ENCODE data around the gene SPEG. TPM values are rescaled to one million over a fixed set of nuclear protein-coding genes. Genes with fewer than 3 reads are reported as not detected.

Gene SPEG
- 176 TPM for total RNA-seq
- polyA plus RNA-seq (ENCODE audit: insufficient read depth in 1 of 8, insufficient read length in 8 of 8, low replicate concordance in 1 of 8), result 100 to 1,000 TPM in 5 of 8 donors, 10 to 100 TPM in 3; 66.5 to 177 (median 143) TPM
- long read RNA-seq, donor 1, partial matches to known transcripts, result 7 of 23 reads
- long read RNA-seq, donor 1, other reads (novel, unspliced or antisense), result 12 of 23 reads
- long read RNA-seq, donor 2, partial matches to known transcripts, result 0 of 1 reads
- long read RNA-seq, donor 2, other reads (novel, unspliced or antisense), result 0 of 1 reads
- long read RNA-seq, donor 3, partial matches to known transcripts, result 49 of 74 reads
- long read RNA-seq, donor 3, other reads (novel, unspliced or antisense), result 17 of 74 reads
- long read RNA-seq, donor 4, partial matches to known transcripts, result 30 of 44 reads
- long read RNA-seq, donor 4, other reads (novel, unspliced or antisense), result 7 of 44 reads
- long read RNA-seq, donor 5, partial matches to known transcripts, result 5 of 8 reads
- long read RNA-seq, donor 5, other reads (novel, unspliced or antisense), result 0 of 8 reads
- long read RNA-seq, donor 6, partial matches to known transcripts, result 68 of 85 reads
- long read RNA-seq, donor 6, other reads (novel, unspliced or antisense), result 9 of 85 reads
- long read RNA-seq, donor 7, partial matches to known transcripts, result 36 of 82 reads
- long read RNA-seq, donor 7, other reads (novel, unspliced or antisense), result 38 of 82 reads
- long read RNA-seq, donor 8, partial matches to known transcripts, result 11 of 22 reads
- long read RNA-seq, donor 8, other reads (novel, unspliced or antisense), result 8 of 22 reads
- long read RNA-seq, donor 9, partial matches to known transcripts, result 58 of 70 reads
- long read RNA-seq, donor 9, other reads (novel, unspliced or antisense), result 8 of 70 reads
- long read RNA-seq, donor 10, partial matches to known transcripts, result 47 of 75 reads
- long read RNA-seq, donor 10, other reads (novel, unspliced or antisense), result 20 of 75 reads
- long read RNA-seq, donor 11, partial matches to known transcripts, result 30 of 68 reads
- long read RNA-seq, donor 11, other reads (novel, unspliced or antisense), result 30 of 68 reads

DNA sequence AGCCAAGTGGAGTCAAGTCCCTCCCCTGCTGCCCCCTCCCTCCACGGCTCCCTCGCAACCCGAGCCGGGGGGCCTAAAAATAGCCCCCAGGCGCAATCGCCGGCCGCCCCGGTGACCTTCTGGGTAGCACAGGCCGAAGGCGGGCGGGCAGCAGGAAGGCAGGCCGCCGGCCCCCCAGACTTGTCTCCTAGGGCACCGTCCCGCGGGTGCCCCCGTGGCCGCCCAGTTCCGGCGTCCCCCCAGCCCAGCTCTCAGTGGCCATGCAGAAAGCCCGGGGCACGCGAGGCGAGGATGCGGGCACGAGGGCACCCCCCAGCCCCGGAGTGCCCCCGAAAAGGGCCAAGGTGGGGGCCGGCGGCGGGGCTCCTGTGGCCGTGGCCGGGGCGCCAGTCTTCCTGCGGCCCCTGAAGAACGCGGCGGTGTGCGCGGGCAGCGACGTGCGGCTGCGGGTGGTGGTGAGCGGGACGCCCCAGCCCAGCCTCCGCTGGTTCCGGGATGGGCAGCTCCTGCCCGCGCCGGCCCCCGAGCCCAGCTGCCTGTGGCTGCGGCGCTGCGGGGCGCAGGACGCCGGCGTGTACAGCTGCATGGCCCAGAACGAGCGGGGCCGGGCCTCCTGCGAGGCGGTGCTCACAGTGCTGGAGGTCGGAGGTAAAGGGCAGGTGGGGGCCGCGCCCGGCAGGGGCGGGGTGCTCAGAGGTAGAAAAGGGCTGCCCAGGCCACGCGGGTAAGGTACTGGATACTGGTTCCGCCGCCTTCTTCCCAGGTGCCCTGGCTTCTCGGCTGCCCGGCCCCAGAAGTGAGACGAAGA is at the start of gene SPEG:
Gene SPEG, plus strand, starts transcription at position 126 of the 808 bp plus-strand sequence. Its CDS starts 135 bp downstream, at position 261.
- peaks cover 2% of the 10 kb centered on the region for H3K36me3 ChIP-seq (ENCODE audit: control insufficient read depth, insufficient read depth, low read length)
- peaks cover 72% of the 10 kb centered on the region for H3K4me1 ChIP-seq (ENCODE audit: control insufficient read depth, insufficient read depth, low read length)
- H3K4me3 ChIP-seq (ENCODE audit: low read length), result peak within 1 kb of the TSS; percentile 54
- DNase-seq, result no peak
- peaks cover 31% of the 10 kb centered on the region for H3K27me3 ChIP-seq (ENCODE audit: control insufficient read depth, insufficient read depth, low read length)
- H3K27ac ChIP-seq (ENCODE audit: low read length), result peak within 1 kb of the TSS; percentile 87
- no peaks in the 10 kb centered on the region for H3K9me3 ChIP-seq (replicated peaks; ENCODE audit: control insufficient read depth, low read depth, low read length)
- 5% methylated on average over 75 of the region's 77 CpGs for WGBS (ENCODE audit: insufficient coverage)

DNA sequence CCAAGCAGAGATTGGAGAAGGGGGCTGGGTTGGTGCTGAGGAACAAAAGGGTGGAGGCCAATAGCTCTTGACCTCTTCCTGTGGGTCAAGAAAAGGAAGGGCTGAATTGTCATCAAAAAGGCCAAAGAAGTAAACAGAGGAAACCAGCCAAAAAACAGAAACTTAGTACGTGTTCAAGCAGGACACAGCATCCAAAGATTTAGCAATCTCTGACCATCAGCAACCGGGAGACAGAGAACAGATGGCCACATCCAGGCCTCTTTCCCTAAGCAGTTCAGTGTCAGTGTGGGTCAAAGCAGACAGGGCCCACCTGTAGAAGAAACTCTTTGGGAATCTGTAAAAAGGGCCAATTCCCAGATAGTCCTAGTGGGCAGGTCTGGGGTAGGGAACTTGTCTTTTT is 49.8 kb upstream of the SPEG start:
- no peaks in the 10 kb centered on the region for H3K27me3 ChIP-seq (ENCODE audit: control insufficient read depth, insufficient read depth, low read length)

DNA sequence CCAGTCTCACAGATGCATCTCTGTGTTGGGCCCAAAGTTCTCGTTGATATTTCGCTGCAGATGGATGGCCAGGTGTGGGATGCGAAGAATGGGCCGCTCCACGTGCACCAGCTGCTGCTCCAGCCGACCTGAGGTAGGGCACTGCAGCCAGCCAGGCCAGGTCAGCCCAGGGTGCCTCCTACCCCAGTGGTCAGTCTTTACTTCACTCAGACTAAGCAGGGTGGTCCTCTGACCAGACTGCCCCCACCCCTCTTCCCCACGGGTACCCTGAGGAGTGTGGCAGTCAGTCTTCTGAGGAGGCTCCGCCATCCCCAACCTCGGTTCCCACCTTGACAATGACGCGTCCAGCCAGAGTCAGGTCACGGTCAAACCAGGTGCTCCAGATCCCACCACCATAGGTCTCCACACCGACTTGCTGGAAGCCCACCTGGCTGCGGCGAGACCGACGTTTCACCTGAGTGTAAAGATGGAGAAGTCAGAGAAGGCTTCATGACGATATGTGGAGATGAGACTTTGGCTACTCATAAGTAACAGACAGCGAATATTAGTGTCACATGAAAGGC is 48.6 kb upstream of the SPEG start:
- 97% methylated on average over 13 of the region's 19 CpGs for WGBS (ENCODE audit: insufficient coverage)
- H3K4me1 ChIP-seq (ENCODE audit: control insufficient read depth, insufficient read depth, low read length), result peaks cover 14% of the 10 kb centered on the region
- no peak overlapping the region for H3K27ac ChIP-seq (ENCODE audit: low read length)
- no peak overlapping the region for H3K4me3 ChIP-seq (ENCODE audit: low read length)
- no peak for DNase-seq
- no peaks in the 10 kb centered on the region for H3K27me3 ChIP-seq (ENCODE audit: control insufficient read depth, insufficient read depth, low read length)
- peaks cover 49% of the 10 kb centered on the region for H3K36me3 ChIP-seq (ENCODE audit: control insufficient read depth, insufficient read depth, low read length)
- H3K9me3 ChIP-seq (replicated peaks; ENCODE audit: control insufficient read depth, low read depth, low read length), result no peaks in the 10 kb centered on the region

More for the DNA sequence above, 49.8 kb upstream of the SPEG start:
- DNase-seq, result no peak
- WGBS (ENCODE audit: insufficient coverage), result 75% methylated on average over 2 of the region's 2 CpGs
- peaks cover 14% of the 10 kb centered on the region for H3K4me1 ChIP-seq (ENCODE audit: control insufficient read depth, insufficient read depth, low read length)
- peaks cover 54% of the 10 kb centered on the region for H3K36me3 ChIP-seq (ENCODE audit: control insufficient read depth, insufficient read depth, low read length)
- no peak overlapping the region for H3K4me3 ChIP-seq (ENCODE audit: low read length)
- no peak overlapping the region for H3K27ac ChIP-seq (ENCODE audit: low read length)
- H3K9me3 ChIP-seq (replicated peaks; ENCODE audit: control insufficient read depth, low read depth, low read length), result no peaks in the 10 kb centered on the region

DNA sequence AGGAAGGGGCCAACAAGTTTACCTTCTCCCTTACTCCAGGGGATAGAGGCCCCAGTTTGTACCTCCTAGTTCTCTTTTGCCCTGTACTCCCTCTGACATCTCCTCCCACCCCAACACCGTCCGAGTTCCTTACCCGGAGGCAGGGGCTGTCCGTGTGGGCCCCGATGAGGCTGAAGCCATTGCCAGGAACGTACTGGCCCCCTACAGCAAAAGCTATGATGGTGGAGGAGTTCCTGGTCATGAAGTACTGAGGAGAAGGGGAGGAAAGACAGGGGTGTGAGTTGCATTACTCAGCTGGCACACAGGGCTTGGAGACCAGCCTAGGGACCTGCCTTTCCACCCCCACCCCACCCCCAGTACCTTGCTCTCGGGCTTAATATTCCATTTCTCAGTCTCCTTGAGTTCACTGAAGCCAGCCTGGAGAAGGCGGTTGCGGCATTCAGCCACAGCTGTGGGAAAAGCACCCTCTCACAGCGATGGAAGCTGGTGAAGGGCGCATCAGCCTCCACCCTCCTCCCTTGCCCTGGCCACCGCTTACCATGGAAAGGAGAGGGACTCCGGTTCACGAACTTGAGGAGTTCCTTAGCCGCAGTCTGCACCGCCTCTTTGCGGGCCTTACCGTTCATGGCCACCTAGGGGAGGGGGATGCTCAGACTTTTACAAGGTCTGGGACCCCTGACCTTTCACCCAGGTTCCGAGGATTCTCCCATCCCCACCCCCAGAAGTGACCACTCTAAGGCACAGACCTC is 47.9 kb upstream of the SPEG start:
- peak overlapping the region; percentile 98 for H3K27ac ChIP-seq (ENCODE audit: low read length)
- DNase-seq, result no peak
- H3K4me3 ChIP-seq (ENCODE audit: low read length), result peak overlapping the region; percentile 91
- 40% methylated on average over 2 of the region's 19 CpGs for WGBS (ENCODE audit: insufficient coverage)
- no peaks in the 10 kb centered on the region for H3K27me3 ChIP-seq (ENCODE audit: control insufficient read depth, insufficient read depth, low read length)
- peaks cover 43% of the 10 kb centered on the region for H3K36me3 ChIP-seq (ENCODE audit: control insufficient read depth, insufficient read depth, low read length)
- no peaks in the 10 kb centered on the region for H3K9me3 ChIP-seq (replicated peaks; ENCODE audit: control insufficient read depth, low read depth, low read length)
- peaks cover 14% of the 10 kb centered on the region for H3K4me1 ChIP-seq (ENCODE audit: control insufficient read depth, insufficient read depth, low read length)

DNA sequence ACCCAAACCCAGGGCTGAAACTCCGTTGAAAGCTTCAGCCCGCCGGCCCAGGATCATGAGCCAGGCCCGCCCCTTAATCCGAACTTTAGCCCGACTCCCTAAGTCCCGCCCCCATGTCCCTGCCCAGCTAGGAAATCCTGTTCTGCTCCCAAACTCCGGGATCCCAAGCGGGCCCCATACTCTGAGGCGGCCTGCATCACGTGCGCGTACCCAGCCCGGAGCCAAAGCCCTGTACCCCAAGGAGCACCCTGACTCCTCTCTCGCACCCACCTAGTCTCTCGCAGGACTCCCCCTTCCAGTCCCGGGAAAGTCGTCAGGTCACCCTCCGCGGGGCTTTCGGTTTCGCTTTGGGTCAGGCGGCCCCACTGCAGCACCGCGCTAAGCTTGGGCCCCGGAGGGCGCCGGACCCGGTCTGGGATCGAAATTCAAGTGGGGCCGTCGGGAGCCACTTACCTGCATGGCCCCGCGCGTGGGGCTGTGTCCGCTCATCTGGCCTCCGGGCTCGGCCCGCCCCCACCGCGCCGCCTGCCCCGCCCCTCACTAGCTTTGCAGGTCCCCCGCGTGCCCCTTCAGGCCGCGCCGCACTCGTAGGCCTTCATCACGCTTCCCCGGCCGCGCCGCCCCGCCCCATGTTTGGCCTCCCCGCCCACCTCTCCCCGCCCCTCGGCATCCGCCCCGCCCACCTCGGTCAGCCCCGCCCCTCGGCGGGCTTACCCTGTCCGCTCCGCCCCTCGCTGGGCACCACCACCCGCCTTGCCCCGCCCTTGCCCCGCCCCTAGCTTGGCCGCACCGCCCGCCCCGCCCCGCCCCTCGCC is 47.1 kb upstream of the SPEG start, which contains the start of gene DNPEP:
Gene DNPEP, minus strand, starts transcription at position 607 of the 815 bp plus-strand sequence. Its CDS starts 118 bp downstream, at position 489.
- peak; percentile 94 for DNase-seq
- H3K4me1 ChIP-seq (ENCODE audit: control insufficient read depth, insufficient read depth, low read length), result peaks cover 14% of the 10 kb centered on the region
- peak within 1 kb of the TSS; percentile 91 for H3K4me3 ChIP-seq (ENCODE audit: low read length)
- peak within 1 kb of the TSS; percentile 98 for H3K27ac ChIP-seq (ENCODE audit: low read length)
- no peaks in the 10 kb centered on the region for H3K27me3 ChIP-seq (ENCODE audit: control insufficient read depth, insufficient read depth, low read length)
- no peaks in the 10 kb centered on the region for H3K9me3 ChIP-seq (replicated peaks; ENCODE audit: control insufficient read depth, low read depth, low read length)
- H3K36me3 ChIP-seq (ENCODE audit: control insufficient read depth, insufficient read depth, low read length), result peaks cover 35% of the 10 kb centered on the region
- under 1% methylated on average over 44 of the region's 76 CpGs for WGBS (ENCODE audit: insufficient coverage)

DNA sequence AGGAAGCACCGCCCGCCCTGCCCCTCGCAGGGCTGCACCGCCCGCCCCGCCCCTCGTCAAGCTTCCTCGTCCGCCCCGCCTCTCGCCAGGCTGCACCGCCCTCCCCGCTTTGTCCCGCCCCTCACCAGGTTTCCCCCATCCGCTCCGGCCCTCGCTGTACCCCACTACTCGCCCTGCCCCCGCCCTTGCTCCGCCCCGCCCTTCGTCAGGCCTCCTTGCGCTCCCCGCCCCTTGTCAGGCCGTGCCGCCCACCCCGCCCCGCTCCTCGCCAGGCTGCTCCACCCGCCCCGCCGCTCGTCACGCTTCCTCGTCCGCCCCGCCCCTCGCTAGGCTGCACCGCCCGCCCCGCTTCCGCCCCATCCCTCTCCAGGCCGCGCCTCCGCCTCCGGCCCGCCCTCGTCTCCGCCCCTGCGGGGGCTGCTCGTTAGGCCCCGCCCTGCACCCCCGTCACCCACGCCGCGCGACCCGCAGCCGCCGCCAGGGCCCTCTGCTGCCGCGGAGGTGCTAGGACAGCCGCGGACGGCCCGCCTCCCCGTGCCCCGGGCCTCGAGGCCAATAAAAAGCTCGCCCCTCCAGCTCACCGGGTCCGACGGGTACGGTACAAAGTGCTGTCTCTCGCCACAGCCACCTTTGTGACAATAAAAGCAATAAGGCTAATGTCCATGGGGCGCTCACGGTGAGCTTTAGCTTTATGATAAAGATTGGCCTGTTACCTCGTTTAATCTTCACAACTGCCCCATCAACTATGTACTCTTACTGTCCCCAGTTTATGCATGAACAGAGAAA is 46.3 kb upstream of the SPEG start:
- peaks cover 30% of the 10 kb centered on the region for H3K36me3 ChIP-seq (ENCODE audit: control insufficient read depth, insufficient read depth, low read length)
- under 1% methylated on average over 63 of the region's 78 CpGs for WGBS (ENCODE audit: insufficient coverage)
- no peaks in the 10 kb centered on the region for H3K9me3 ChIP-seq (replicated peaks; ENCODE audit: control insufficient read depth, low read depth, low read length)
- H3K4me3 ChIP-seq (ENCODE audit: low read length), result peak overlapping the region; percentile 31
- peaks cover 14% of the 10 kb centered on the region for H3K4me1 ChIP-seq (ENCODE audit: control insufficient read depth, insufficient read depth, low read length)
- DNase-seq, result peak; percentile 98
- H3K27ac ChIP-seq (ENCODE audit: low read length), result peak overlapping the region; percentile 87
- H3K27me3 ChIP-seq (ENCODE audit: control insufficient read depth, insufficient read depth, low read length), result no peaks in the 10 kb centered on the region

DNA sequence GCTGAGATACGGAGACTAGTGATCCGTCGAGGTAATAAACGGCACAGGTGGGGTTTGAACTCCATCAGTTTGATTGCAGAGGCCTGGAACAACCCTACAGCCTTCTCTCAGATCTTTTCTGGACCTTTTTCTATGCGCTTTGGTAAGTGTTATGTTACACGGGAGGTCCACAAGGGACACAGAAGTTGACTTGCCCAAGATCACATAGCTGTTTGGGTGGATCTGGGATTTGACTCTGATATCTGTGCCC is 45.8 kb upstream of the SPEG start:
- H3K4me1 ChIP-seq (ENCODE audit: control insufficient read depth, insufficient read depth, low read length), result peaks cover 14% of the 10 kb centered on the region
- H3K27ac ChIP-seq (ENCODE audit: low read length), result peak overlapping the region; percentile 87
- H3K27me3 ChIP-seq (ENCODE audit: control insufficient read depth, insufficient read depth, low read length), result no peaks in the 10 kb centered on the region
- no CpG with 5 or more reads among the region's 6 CpGs for WGBS (ENCODE audit: insufficient coverage)
- DNase-seq, result peak; percentile 54
- peaks cover 25% of the 10 kb centered on the region for H3K36me3 ChIP-seq (ENCODE audit: control insufficient read depth, insufficient read depth, low read length)
- H3K4me3 ChIP-seq (ENCODE audit: low read length), result no peak overlapping the region
- H3K9me3 ChIP-seq (replicated peaks; ENCODE audit: control insufficient read depth, low read depth, low read length), result no peaks in the 10 kb centered on the region

DNA sequence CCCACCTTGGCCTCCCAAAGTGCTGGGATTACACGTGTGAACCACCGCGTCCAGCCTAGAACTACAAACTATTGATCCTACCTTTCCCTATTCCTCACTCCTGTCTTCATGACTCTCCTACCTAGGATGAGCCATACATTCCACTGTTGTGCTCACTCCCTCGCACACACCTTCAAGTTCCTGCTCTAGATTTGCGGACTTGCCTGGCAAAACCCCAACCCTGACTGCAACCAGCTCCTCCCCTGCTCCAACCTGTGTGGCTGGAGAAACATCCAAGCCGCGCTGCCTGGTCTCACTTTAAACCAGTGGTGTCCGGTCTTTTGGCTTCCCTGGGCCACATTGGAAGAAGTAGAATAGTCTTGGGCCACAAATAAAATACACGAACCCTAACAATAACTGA is 41.9 kb upstream of the SPEG start:
- Histone ChIP-seq H3K36me3 (ENCODE audit: control insufficient read depth, insufficient read depth, low read length) (no peaks in the 10 kb centered on the region), H3K27me3 (ENCODE audit: control insufficient read depth, insufficient read depth, low read length) (no peaks in the 10 kb centered on the region), H3K4me3 (ENCODE audit: low read length) (no peak overlapping the region), H3K4me1 (ENCODE audit: control insufficient read depth, insufficient read depth, low read length) (peaks cover 5% of the 10 kb centered on the region), H3K9me3 (replicated peaks; ENCODE audit: control insufficient read depth, low read depth, low read length) (no peaks in the 10 kb centered on the region), H3K27ac (ENCODE audit: low read length) (no peak overlapping the region)
- WGBS (ENCODE audit: insufficient coverage), result 89% methylated on average over 5 of the region's 9 CpGs
- DNase-seq, result no peak

All from muscle of leg (tissue), 16 donors.